Activated CD4-positive, alpha-beta T cell treated with anti-CD3 and anti-CD28 coated beads, Interleukin-2, amount 50 U/mL, for 4 hours (primary cell): ENCODE results near the gene PPP1R18.
"Not testable (repeated sequence)": the region's sequence is repeated elsewhere in the genome, so short reads cannot be mapped to it uniquely, and the experiment has no call there.

Experiments used
- DNase-seq, 2 experiments: peaks; one replicate each; pipeline ENCODE4 v3.0.0-alpha.2; 2020

The PPP1R18 gene

GRCh38 chr6:30686009-30686907, at the start of gene PPP1R18:
PPP1R18 (minus strand) TSS chr6:30686645; CDS start chr6:30686018, 627 bp downstream.
- DNase-seq = peak; percentile 86 to 87

- no peak for DNase-seq
Observed at GRCh38 chr6:30735668-30736314, 49.3 kb upstream of the PPP1R18 start.

DNA sequence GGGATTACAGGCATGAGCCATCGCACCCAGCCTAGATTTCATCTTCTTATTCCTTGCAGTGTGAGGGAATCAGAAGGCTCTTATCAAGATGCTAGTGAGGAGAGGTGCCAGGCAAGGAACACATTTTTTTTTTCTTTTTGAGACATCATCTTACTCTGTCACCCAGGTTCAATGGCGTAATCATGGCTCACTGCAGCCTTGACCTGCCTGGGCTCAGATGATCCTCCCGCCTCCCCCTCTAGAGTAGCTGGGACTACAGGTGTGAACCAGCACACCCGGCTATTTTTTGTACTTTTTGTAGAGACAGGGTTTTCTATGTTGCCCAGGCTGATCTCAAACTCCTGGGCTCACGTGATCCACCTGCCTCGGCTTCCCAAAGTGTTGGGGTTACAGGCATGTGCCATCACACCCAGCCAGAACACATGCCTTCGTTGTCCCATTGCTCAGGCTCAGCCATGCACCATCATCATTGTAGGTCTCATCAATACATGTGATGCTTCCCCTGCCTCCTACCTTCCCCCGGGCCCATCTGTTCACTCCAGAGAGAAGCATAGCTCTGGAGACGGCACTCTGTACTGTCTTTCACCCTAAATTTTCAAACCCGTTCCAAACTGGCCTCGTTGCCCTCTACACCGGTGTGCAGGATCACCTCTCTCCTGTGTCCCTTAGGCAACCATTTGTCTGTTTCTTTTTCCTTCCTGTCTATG, 45.9 kb upstream of the PPP1R18 start:
- DNase-seq = no peak

DNA sequence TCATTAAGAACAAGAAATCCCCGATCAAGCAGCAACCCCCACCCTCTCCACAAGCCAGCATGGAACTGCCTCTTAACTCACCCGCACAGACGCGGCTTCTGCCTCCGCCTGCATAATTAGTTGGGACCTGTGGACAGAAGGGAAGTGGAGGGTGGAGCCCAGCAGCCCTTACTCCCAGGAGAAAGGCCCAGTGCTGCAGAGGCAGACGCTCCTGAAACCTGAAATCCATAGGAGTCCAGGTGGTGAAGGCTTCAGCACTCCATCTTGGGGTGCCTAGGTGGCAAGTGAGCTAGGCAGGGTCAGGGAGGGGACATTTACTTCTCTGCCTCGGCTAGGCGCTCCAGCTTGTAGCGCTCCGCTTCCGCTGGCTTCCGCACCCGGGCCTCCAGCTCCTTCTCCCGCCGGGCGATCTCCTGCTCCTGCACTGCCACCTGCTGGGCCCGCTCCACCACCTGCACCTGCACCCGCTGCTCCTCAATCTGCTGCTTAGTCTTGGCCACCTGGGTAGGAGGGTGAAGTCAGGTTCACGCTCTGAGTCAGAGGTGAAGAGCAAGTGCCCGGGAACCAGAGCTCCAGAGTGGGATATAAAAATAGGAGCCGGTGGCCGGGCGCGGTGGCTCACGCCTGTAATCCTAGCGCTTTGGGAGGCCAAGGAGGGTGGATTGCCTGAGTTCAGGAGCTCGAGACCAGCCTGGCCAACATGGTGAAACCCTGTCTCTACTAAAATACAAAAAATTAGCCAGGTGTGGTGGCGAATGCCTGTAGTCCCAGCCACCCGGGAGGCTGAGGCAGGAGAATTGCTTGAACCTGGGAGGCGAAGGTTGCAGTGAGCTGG, 44.4 kb upstream of the PPP1R18 start:
- DNase-seq = peak; percentile 80 to 85

DNA sequence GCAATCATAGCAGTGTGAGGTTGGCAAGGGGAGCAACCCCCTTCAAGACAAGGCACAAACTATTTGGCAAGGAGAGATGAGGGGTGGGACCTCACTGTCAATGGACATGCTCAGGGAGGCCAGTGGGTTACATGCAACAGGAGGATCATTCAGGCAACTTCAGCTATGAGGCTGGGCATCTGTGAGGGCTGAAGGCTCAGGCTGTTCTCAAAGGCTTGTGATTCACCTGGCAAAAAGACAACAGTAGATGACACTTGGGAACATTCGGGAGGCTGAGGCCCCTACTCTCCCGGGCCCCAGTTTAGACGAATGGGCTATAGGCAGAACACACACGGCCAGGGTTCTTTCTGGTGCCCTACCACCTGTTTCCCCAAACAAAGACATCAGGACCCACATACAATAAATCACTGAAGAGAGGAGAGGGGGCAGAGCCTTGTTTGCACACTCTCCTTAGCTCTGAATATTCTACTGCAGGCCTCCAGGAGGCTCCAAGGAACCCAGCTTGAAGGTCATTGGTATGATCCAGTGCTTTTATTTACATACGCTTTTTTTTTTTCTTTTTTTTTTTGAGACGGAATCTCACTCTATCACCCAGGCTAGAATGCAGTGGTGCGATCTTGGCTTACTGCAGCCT, 41.6 kb upstream of the PPP1R18 start:
- no peak for DNase-seq

- no peak for DNase-seq
Observed at GRCh38 chr6:30726506-30727413, 40.3 kb upstream of the PPP1R18 start.

- no peak for DNase-seq
Observed at GRCh38 chr6:30725713-30726505, 39.5 kb upstream of the PPP1R18 start.

- DNase-seq = no peak
Observed at GRCh38 chr6:30724906-30725667, 38.6 kb upstream of the PPP1R18 start.

DNA sequence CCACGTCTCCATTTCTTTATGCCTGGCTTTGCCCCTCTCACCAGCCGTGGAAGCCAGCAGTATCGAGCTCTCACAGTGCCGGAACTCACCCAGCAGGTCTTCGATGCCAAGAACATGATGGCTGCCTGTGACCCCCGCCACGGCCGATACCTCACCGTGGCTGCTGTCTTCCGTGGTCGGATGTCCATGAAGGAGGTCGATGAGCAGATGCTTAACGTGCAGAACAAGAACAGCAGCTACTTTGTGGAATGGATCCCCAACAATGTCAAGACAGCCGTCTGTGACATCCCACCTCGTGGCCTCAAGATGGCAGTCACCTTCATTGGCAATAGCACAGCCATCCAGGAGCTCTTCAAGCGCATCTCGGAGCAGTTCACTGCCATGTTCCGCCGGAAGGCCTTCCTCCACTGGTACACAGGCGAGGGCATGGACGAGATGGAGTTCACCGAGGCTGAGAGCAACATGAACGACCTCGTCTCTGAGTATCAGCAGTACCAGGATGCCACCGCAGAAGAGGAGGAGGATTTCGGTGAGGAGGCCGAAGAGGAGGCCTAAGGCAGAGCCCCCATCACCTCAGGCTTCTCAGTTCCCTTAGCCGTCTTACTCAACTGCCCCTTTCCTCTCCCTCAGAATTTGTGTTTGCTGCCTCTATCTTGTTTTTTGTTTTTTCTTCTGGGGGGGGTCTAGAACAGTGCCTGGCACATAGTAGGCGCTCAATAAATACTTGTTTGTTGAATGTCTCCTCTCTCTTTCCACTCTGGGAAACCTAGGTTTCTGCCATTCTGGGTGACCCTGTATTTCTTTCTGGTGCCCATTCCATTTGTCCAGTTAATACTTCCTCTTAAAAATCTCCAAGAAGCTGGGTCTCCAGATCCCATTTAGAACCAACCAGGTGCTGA, 37.6 kb upstream of the PPP1R18 start:
- not testable (repeated sequence) for DNase-seq

DNA sequence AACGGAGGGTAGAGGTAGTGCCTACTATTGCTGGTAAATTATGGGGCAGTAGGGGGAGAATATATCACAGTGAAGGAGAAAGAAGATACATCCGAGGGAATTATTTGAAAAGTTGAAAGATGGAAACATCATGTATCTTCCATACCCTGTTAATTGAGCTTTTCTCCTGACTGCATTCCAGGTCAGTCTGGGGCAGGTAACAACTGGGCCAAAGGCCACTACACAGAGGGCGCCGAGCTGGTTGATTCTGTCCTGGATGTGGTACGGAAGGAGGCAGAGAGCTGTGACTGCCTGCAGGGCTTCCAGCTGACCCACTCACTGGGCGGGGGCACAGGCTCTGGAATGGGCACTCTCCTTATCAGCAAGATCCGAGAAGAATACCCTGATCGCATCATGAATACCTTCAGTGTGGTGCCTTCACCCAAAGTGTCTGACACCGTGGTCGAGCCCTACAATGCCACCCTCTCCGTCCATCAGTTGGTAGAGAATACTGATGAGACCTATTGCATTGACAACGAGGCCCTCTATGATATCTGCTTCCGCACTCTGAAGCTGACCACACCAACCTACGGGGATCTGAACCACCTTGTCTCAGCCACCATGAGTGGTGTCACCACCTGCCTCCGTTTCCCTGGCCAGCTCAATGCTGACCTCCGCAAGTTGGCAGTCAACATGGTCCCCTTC, 36.9 kb upstream of the PPP1R18 start:
- DNase-seq = not testable (repeated sequence)

DNA sequence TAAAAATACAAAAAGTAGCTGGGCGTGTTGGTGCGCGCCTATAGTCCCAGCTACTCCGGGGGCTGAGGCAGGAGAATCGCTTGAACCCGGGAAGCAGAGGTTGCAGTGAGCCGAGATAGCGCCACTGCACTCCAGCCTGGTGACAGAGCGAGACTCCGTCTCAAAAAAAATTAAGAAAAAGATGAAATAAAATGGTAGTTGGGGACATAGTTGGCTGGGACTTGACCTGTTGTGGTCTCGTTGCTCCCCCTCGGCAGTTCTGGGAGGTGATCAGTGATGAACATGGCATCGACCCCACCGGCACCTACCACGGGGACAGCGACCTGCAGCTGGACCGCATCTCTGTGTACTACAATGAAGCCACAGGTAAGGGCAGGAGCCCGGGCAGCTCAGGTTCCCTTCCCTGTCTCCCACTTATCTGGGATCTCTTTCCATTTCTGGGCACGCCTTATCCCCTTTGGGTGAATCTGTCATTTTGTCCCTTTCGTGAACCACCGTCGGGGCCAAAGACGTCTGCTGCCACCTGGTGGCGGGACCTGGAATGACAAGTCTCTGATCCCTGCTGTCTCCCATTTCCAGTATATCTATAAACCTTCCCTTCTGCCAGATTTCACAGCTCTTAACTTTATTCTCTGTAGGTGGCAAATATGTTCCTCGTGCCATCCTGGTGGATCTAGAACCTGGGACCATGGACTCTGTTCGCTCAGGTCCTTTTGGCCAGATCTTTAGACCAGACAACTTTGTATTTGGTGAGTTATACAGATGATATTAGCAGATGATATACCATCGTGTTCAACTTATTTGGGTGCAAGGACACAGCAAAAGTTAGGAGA, 36.1 kb upstream of the PPP1R18 start:
- peak; percentile 82 to 87 for DNase-seq

- DNase-seq = not testable (repeated sequence)
Observed at GRCh38 chr6:30722025-30722279, 35.5 kb upstream of the PPP1R18 start.

GRCh38 chr6:30721198-30722024, 35.0 kb upstream of the PPP1R18 start:
- peak; percentile 95 for DNase-seq

- peak; percentile 45 to 53 for DNase-seq
Observed at GRCh38 chr6:30720738-30721197, 34.3 kb upstream of the PPP1R18 start.

DNA sequence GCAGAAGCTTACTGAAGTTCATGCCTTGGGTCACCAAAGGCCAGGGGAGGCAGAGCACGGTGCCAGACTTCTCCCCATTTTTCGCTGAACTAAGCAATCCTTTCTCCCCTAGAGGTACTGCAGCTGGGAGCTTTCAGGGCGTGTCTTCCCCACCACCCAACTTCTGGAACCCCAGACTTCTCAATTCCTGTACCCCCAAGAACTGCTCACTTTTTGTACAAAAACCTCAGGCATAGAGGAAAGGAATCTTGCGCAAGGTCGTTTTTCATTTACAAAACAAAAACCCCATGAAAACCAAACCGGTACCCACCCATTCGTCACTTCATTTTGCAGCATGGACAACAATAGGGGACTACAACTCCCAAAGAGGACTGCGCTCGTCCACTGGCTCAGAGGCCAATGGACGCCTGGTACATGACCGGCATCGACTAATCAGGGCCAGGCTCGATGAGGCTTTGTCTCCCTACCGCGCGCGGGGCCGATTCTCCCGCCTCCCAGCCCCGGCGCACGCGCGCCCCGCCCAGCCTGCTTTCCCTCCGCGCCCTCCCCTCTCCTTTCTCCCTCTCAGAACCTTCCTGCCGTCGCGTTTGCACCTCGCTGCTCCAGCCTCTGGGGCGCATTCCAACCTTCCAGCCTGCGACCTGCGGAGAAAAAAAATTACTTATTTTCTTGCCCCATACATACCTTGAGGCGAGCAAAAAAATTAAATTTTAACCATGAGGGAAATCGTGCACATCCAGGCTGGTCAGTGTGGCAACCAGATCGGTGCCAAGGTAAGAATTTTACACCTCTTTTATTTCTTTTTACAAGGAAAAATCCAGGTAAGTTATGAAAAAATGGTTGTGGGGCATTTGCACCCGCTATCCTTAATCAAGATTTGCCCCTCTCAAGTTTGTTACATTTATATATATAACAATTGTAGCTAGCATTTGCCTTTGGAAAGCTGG, 33.6 kb upstream of the PPP1R18 start, which contains the start of gene TUBB:
TSS of gene TUBB (plus strand) at position 562 of the 947 bp plus-strand sequence. CDS start at position 717, 155 bp downstream.
- DNase-seq = peak; percentile 91 to 92
